Right lobe of liver (tissue), 6 donors: ENCODE results near the gene FBXO31. TPM values are rescaled to one million over a fixed set of nuclear protein-coding genes. Genes with fewer than 3 reads are reported as not detected.
"Not testable (repeated sequence)": the region's sequence is repeated elsewhere in the genome, so short reads cannot be mapped to it uniquely, and the experiment has no call there.

ENCODE experiments used
- ATAC-seq, 4 donors: fragments of 200-7000 bp; cut with Tn5 transposase; one replicate each; pipeline ENCODE4 v1.9.1; 2020; ENCODE audit warnings: mild to moderate bottlenecking in 4 of 4, moderate library complexity in 4 of 4
- DNase-seq, 3 donors: peaks; one replicate each; pipeline ENCODE4 v3.0.0-alpha.2; 2020
- H3K27ac ChIP-seq, 3 donors: fragments of 200-600 bp; one replicate each; pipeline ENCODE4 v1.8.0; 2022
- H3K27me3 ChIP-seq, 2 donors: fragments of 200-600 bp; one replicate each; pipeline ENCODE4 v1.8.0; 2022
- H3K36me3 ChIP-seq, 4 donors: fragments of 200-600 bp; sonication (generic) in 1 of 4; one replicate each; pipeline versions ENCODE4 v1.5.1 to v1.8.0; 2017 to 2022; ENCODE audit warnings: control low read depth in 1 of 4
- H3K4me1 ChIP-seq, 4 donors: fragments of 200-600 bp; sonication (generic) in 1 of 4; one replicate each; pipeline versions ENCODE4 v1.5.1 to v1.8.0; 2017 to 2022; ENCODE audit warnings: control low read depth in 1 of 4
- H3K4me3 ChIP-seq, 3 donors: fragments of 200-600 bp; one replicate each; pipeline ENCODE4 v1.8.0; 2022
- H3K9me3 ChIP-seq, 4 donors: fragments of 200-600 bp; sonication (generic) in 1 of 4; one replicate each; pipeline versions ENCODE4 v1.5.1 to v1.8.0; 2017 to 2022; ENCODE audit warnings: control low read depth in 1 of 4
- CTCF ChIP-seq, 4 donors: fragments of 200-600 bp in 3 of 4; fragments of 450-650 bp in 1 of 4; IDR thresholded peaks; one replicate each; pipeline versions ENCODE4 v1.5.1 to v1.8.0; 2016 to 2022; ENCODE audit warnings: antibody characterized with exemption in 4 of 4, mild to moderate bottlenecking in 2 of 4
- POLR2A ChIP-seq: fragments of 450-650 bp; IDR thresholded peaks from one replicate; pipeline ENCODE4 v1.6.1; 2017; ENCODE audit warnings: antibody characterized with exemption, mild to moderate bottlenecking
- WGBS: methylation state at CpG from one replicate; pipeline ENCODE4 v1.1.6; 2018; ENCODE audit warnings: low coverage, low lambda C conversion rate; ENCODE audit not compliant: insufficient coverage; ENCODE audit errors: missing lambda C conversion rate; 5-methylcytosine and 5-hydroxymethylcytosine counted together
- intact Hi-C, 2 donors: fragments of 100-400 bp; cut with DNase I; formaldehyde crosslinking; loops; one replicate each; pipeline versions ENCODE4 v1.11.2 to v1.14.1; 2022
- total RNA-seq, 6 experiments: library from RNA; depleted of rRNA in 2 of 6; stranded (reverse); fragments of >200 nt in 2 of 6; fragmentation: NEBNext Ultra II Directional in 3 of 6; extraction: Animal tissue kit (Norgen Biotek cat#: 25700) in 3 of 6; gene quantifications; one replicate each; pipeline versions ENCODE4 v1.1.0 to v1.2.4, GENCODE V29; 2016 to 2023
- donor health status: DM: no; HTN: yes; CAD: no.
- donor health status: DM: no; HTN: no; CAD: no.
- donor health status: DM: no; HTN: no; CAD: no.
- donor health status: DM: no; HTN: yes; CAD: no.
- donor health status: DM: no; HTN: yes; CAD: no.

The FBXO31 gene
- total RNA-seq, 6 experiments from 2014 or later: 20.6 to 56.9 (median 31.1) TPM

GRCh38 chr16:87390641-87391323, 7.2 kb upstream of the FBXO31 start:
- TF ChIP-seq POLR2A (no peak), CTCF (IDR thresholded peaks at IDR 0.05) (no peak)
- H3K27ac ChIP-seq: peak overlapping the region; percentile 97 to 100 (median 100)
- peaks cover 0 to 50% (median 20%) of the 10 kb centered on the region in 4 donors for H3K4me1 ChIP-seq
- H3K9me3 ChIP-seq: no peaks in the 10 kb centered on the region
- peak overlapping the region in 1 of 3 donors; percentile 54 for H3K4me3 ChIP-seq
- no peaks in the 10 kb centered on the region for H3K27me3 ChIP-seq
- DNase-seq: no peak
- 97% methylated on average over 11 of the region's 24 CpGs for WGBS
- H3K36me3 ChIP-seq: no peaks in the 10 kb centered on the region
- intact Hi-C loops: no loop called here
- ATAC-seq: no peak

GRCh38 chr16:87389914-87390313, 6.3 kb upstream of the FBXO31 start:
- WGBS: 78% methylated on average over 7 of the region's 9 CpGs
- H3K27ac ChIP-seq: peak overlapping the region; percentile 90 to 100 (median 97)
- ATAC-seq: not testable (repeated sequence)

GRCh38 chr16:87389245-87389644, 5.7 kb upstream of the FBXO31 start:
- intact Hi-C loops: no loop called here
- no peaks in the 10 kb centered on the region for H3K36me3 ChIP-seq
- WGBS: 34% methylated on average over 5 of the region's 5 CpGs
- H3K9me3 ChIP-seq: no peaks in the 10 kb centered on the region
- H3K4me3 ChIP-seq: no peak overlapping the region
- H3K27ac ChIP-seq: peak overlapping the region; percentile 90 to 100 (median 97)
- DNase-seq: no peak
- peaks cover 0 to 46% (median 22%) of the 10 kb centered on the region in 4 donors for H3K4me1 ChIP-seq
- no peak for ATAC-seq
- H3K27me3 ChIP-seq: no peaks in the 10 kb centered on the region
- TF ChIP-seq POLR2A: no peak
- TF ChIP-seq CTCF (IDR thresholded peaks at IDR 0.05): no peak

More at GRCh38 chr16:87389914-87390313, 6.3 kb upstream of the FBXO31 start:
- DNase-seq, H3K9me3 ChIP-seq, H3K27me3 ChIP-seq, H3K36me3 ChIP-seq, intact Hi-C loops, H3K4me3 ChIP-seq: not testable (repeated sequence)
- peaks cover 0 to 50% (median 20%) of the 10 kb centered on the region in 4 donors for H3K4me1 ChIP-seq

- Histone ChIP-seq H3K9me3 (no peaks in the 10 kb centered on the region), H3K36me3 (no peaks in the 10 kb centered on the region), H3K27me3 (no peaks in the 10 kb centered on the region), H3K4me1 (peaks cover 0 to 41% (median 20%) of the 10 kb centered on the region in 4 donors), H3K4me3 (no peak overlapping the region), H3K27ac (peak overlapping the region; percentile 90 to 100 (median 97))
- 0% methylated on average over 1 of the region's 1 CpG for WGBS
- ATAC-seq (no peak), DNase-seq (no peak)
- TF ChIP-seq CTCF (IDR thresholded peaks at IDR 0.05) (no peak), POLR2A (no peak)
- intact Hi-C loops: no loop called here
Measured at GRCh38 chr16:87388818-87389134, 5.2 kb upstream of the FBXO31 start.

- H3K9me3 ChIP-seq: no peaks in the 10 kb centered on the region
- H3K4me1 ChIP-seq: peaks cover 0 to 36% (median 17%) of the 10 kb centered on the region in 4 donors
- no peaks in the 10 kb centered on the region for H3K36me3 ChIP-seq
- TF ChIP-seq CTCF (IDR thresholded peaks at IDR 0.05): no peak
- peak; percentile 69 for TF ChIP-seq POLR2A
- peak overlapping the region in 2 of 3 donors; percentile 25 to 33 for H3K4me3 ChIP-seq
- intact Hi-C loops: no loop called here
- 8% methylated on average over 12 of the region's 18 CpGs for WGBS
- ATAC-seq (peak; percentile 66 to 82 (median 72)), DNase-seq (peak; percentile 90 to 97 (median 96))
- peak overlapping the region; percentile 90 to 100 (median 97) for H3K27ac ChIP-seq
- H3K27me3 ChIP-seq: no peaks in the 10 kb centered on the region
Measured at GRCh38 chr16:87387942-87388817, 4.6 kb upstream of the FBXO31 start.

GRCh38 chr16:87384875-87385167, 1.2 kb upstream of the FBXO31 start:
- peak overlapping the region; percentile 68 to 85 (median 80) for H3K27ac ChIP-seq
- DNase-seq: peak in 1 of 3 donors; percentile 59
- H3K9me3 ChIP-seq, ATAC-seq, H3K27me3 ChIP-seq, intact Hi-C loops, H3K36me3 ChIP-seq: not testable (repeated sequence)
- WGBS: 51% methylated on average over 7 of the region's 12 CpGs
- peaks cover 0 to 43% (median 20%) of the 10 kb centered on the region in 4 donors for H3K4me1 ChIP-seq
- H3K4me3 ChIP-seq: peak overlapping the region; percentile 56 to 85 (median 73)
